Keratinocyte (primary cell): ENCODE data around the gene UBR3. TPM values are rescaled to one million over a fixed set of nuclear protein-coding genes. Genes with fewer than 3 reads are reported as not detected.

Source experiments
- DNase-seq: peaks from one replicate; pipeline ENCODE4 v3.0.0-alpha.2; 2011; ENCODE audit warnings: low read depth, missing footprints, low spot score
- FAIRE-seq: peaks from 2 replicates; lab custom pipeline; 2011; peaks lifted over from hg19 to GRCh38; lab: Jason Lieb, UNC
- H2AFZ ChIP-seq: 2 replicates; pipeline ENCODE4 v1.6.0; 2012; ENCODE audit warnings: low read length, control low read depth, inconsistent platforms; ENCODE audit not compliant: control insufficient read depth
- H3K27ac ChIP-seq: 2 replicates; pipeline ENCODE4 v1.5.1; 2011; ENCODE audit warnings: low read length; ENCODE audit not compliant: control insufficient read depth, insufficient read depth
- H3K27me3 ChIP-seq: 3 replicates; pipeline ENCODE4 v1.6.0; 2011; ENCODE audit warnings: low read length; ENCODE audit not compliant: control insufficient read depth, insufficient read depth; ENCODE audit errors: extremely low read depth
- H3K36me3 ChIP-seq, 2 experiments: 2 replicates in 1 of 2; 3 replicates in 1 of 2; pipeline ENCODE4 v1.5.1; 2011; ENCODE audit warnings: low read length in 2 of 2, mild to moderate bottlenecking in 1 of 2; ENCODE audit not compliant: control insufficient read depth in 2 of 2, insufficient read depth in 2 of 2; ENCODE audit errors: extremely low read depth in 1 of 2
- H3K4me1 ChIP-seq: 3 replicates; pipeline ENCODE4 v1.5.1; 2011; ENCODE audit warnings: low read length; ENCODE audit not compliant: control insufficient read depth, insufficient read depth; ENCODE audit errors: extremely low read depth
- H3K4me2 ChIP-seq: 3 replicates; pipeline ENCODE4 v1.6.0; 2011; ENCODE audit warnings: low read depth, low read length; ENCODE audit not compliant: control insufficient read depth, insufficient read depth; ENCODE audit errors: extremely low read depth
- H3K4me3 ChIP-seq, 3 experiments: fragments of 200-600 bp in 1 of 3; sonication (generic) in 1 of 3; 2 replicates in 2 of 3; 3 replicates in 1 of 3; pipeline ENCODE4 v1.5.1; 2011 to 2016; ENCODE audit warnings: low read length in 3 of 3, mild to moderate bottlenecking in 3 of 3, control low read depth in 2 of 3, inconsistent platforms in 1 of 3, low read depth in 1 of 3, mixed read lengths in 1 of 3, mixed run types in 1 of 3, moderate library complexity in 1 of 3; ENCODE audit not compliant: control insufficient read depth in 2 of 3, insufficient read depth in 2 of 3; ENCODE audit errors: extremely low read depth in 1 of 3
- H3K79me2 ChIP-seq: 2 replicates; pipeline ENCODE4 v1.6.0; 2012; ENCODE audit warnings: low read length; ENCODE audit not compliant: control insufficient read depth, insufficient read depth
- H3K9ac ChIP-seq: 3 replicates; pipeline ENCODE4 v1.6.0; 2011; ENCODE audit warnings: low read length; ENCODE audit not compliant: control insufficient read depth, insufficient read depth; ENCODE audit errors: extremely low read depth
- H3K9me1 ChIP-seq: 3 replicates; pipeline ENCODE4 v1.6.0; 2011; ENCODE audit warnings: low read length; ENCODE audit not compliant: control insufficient read depth, insufficient read depth; ENCODE audit errors: extremely low read depth
- H3K9me3 ChIP-seq: 2 replicates; pipeline ENCODE4 v1.5.1; 2012; ENCODE audit warnings: low read depth, low read length; ENCODE audit not compliant: control insufficient read depth
- H4K20me1 ChIP-seq: 3 replicates; pipeline ENCODE4 v1.6.0; 2011; ENCODE audit warnings: low read length; ENCODE audit not compliant: control insufficient read depth, insufficient read depth; ENCODE audit errors: extremely low read depth
- EZH2 ChIP-seq: IDR thresholded peaks from one replicate; pipeline ENCODE4 v1.6.1; 2012; ENCODE audit warnings: inconsistent platforms, mild to moderate bottlenecking, low read length, moderate library complexity
- dilution Hi-C: fragments of 300-500 bp; cut with MboI; formaldehyde crosslinking; loops from one replicate; pipeline ENCODE4 v1.7.0; 2020; ENCODE audit warnings: low sequenced_read_pairs; ENCODE audit not compliant: extremely low pct_ligation_motif_present
- polyA plus RNA-seq, 5 experiments: library from polyadenylated mRNA; depleted of rRNA in 3 of 5; stranded (reverse) in 3 of 5; stranded (forward) in 1 of 5; unstranded in 1 of 5; fragments of >200 nt; gene quantifications; 1 replicate in 1 of 5; 2 replicates in 3 of 5; 3 replicates in 1 of 5; pipeline versions ENCODE4 v1.2.1 to v1.2.3, GENCODE V29; 2011 to 2012; ENCODE audit warnings: missing spikeins in 2 of 5, low read depth in 1 of 5, low replicate concordance in 1 of 5
- TF ChIP-seq, protein P1 (sequence below), 3 experiments: IDR thresholded peaks in 1 of 3; conservative IDR thresholded peaks in 1 of 3; optimal IDR thresholded peaks in 1 of 3; 2 replicates in 2 of 3; 3 replicates in 1 of 3; pipeline versions ENCODE3 to v1.5.1; 2011; ENCODE audit warnings: low read length in 3 of 3, mild to moderate bottlenecking in 3 of 3, moderate library complexity in 2 of 3, control low read depth in 1 of 3, inconsistent platforms in 1 of 3; ENCODE audit not compliant: insufficient read depth in 2 of 3; ENCODE audit errors: extremely low read depth in 1 of 3

The UBR3 gene
- polyA plus RNA-seq, 1 donor (not counting 4 experiments of a cell fraction or from before 2014, with no cell fraction given), result 14.7 TPM

DNA sequence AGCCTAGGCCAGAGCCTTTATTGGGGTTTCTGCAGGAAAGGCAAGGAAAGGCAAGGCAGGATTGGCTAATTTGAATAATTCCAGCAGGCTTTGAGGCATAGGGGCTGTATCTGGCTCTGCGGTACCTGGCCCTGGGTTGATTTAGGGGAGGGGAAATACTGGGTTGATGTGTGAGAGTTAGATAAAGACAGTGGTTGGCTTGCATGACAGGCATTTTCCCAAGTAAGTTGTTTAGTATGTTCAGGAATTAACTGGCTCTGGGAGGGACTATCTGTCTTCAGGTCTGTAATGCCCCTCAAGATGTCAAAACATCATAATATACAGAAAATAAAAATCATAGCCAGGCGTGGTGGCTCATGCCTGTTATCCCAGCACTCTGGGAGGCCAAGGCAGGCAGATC lies 98.7 kb downstream of the UBR3 start:
- Histone ChIP-seq H3K36me3 (no peaks in the 10 kb centered on the region), H2AFZ (no peak overlapping the region), H3K27me3 (no peaks in the 10 kb centered on the region), H3K79me2 (no peaks in the 10 kb centered on the region), H3K9me1 (no peaks in the 10 kb centered on the region), H3K9ac (no peak overlapping the region), H3K9me3 (no peaks in the 10 kb centered on the region), H4K20me1 (no peaks in the 10 kb centered on the region), H3K4me1 (no peaks in the 10 kb centered on the region), H3K4me3 (no peak overlapping the region), H3K27ac (no peak overlapping the region), H3K4me2 (no peak overlapping the region)
- dilution Hi-C loops, result no loop called here
- FAIRE-seq, result no peak
- no peak for DNase-seq
- TF ChIP-seq, protein P1, sequence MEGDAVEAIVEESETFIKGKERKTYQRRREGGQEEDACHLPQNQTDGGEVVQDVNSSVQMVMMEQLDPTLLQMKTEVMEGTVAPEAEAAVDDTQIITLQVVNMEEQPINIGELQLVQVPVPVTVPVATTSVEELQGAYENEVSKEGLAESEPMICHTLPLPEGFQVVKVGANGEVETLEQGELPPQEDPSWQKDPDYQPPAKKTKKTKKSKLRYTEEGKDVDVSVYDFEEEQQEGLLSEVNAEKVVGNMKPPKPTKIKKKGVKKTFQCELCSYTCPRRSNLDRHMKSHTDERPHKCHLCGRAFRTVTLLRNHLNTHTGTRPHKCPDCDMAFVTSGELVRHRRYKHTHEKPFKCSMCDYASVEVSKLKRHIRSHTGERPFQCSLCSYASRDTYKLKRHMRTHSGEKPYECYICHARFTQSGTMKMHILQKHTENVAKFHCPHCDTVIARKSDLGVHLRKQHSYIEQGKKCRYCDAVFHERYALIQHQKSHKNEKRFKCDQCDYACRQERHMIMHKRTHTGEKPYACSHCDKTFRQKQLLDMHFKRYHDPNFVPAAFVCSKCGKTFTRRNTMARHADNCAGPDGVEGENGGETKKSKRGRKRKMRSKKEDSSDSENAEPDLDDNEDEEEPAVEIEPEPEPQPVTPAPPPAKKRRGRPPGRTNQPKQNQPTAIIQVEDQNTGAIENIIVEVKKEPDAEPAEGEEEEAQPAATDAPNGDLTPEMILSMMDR (optimal IDR thresholded peaks at IDR 0.05 in 1 of 3, IDR thresholded peaks at IDR 0.05 in 1 of 3, conservative IDR thresholded peaks at IDR 0.05 in 1 of 3; ENCODE audit: extremely low read depth in 1 of 3, insufficient read depth in 2 of 3, low read length in 3 of 3), result no peak
- no peak for TF ChIP-seq EZH2

DNA sequence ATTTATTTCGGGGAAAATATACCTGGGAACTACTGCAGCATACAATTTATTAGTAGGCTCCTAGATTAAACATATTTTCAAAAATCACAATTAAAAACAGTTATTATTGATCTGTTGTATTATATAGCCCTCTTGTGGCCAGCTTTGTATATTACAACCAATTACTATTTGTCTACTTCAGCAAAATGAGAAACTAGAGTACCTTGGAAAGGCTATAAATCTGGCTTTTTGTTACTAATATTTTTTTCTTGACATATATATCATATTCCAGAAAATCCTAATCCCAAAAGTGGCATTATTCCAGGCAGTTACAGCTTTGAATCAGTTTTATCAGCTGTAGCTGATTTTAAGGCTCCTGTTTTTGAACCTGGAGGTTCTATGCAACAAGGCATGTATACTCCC lies 101.2 kb downstream of the UBR3 start:
- H3K4me2 ChIP-seq, result no peak overlapping the region
- dilution Hi-C loops, result no loop called here
- H3K27ac ChIP-seq, result no peak overlapping the region
- H3K27me3 ChIP-seq, result no peaks in the 10 kb centered on the region
- FAIRE-seq (no peak), DNase-seq (no peak)
- no peaks in the 10 kb centered on the region for H3K9me3 ChIP-seq
- H3K9me1 ChIP-seq, result no peaks in the 10 kb centered on the region
- no peaks in the 10 kb centered on the region for H3K79me2 ChIP-seq
- no peaks in the 10 kb centered on the region for H4K20me1 ChIP-seq
- H2AFZ ChIP-seq, result no peak overlapping the region
- H3K9ac ChIP-seq, result no peak overlapping the region
- no peaks in the 10 kb centered on the region for H3K4me1 ChIP-seq
- no peak overlapping the region for H3K4me3 ChIP-seq
- H3K36me3 ChIP-seq, result no peaks in the 10 kb centered on the region
- no peak for TF ChIP-seq EZH2
- TF ChIP-seq, protein P1 (optimal IDR thresholded peaks at IDR 0.05 in 1 of 3, IDR thresholded peaks at IDR 0.05 in 1 of 3, conservative IDR thresholded peaks at IDR 0.05 in 1 of 3; ENCODE audit: extremely low read depth in 1 of 3, insufficient read depth in 2 of 3, low read length in 3 of 3), result peak in 2 of 3 experiments; percentile 13 to 45
